AG09319 (cell line): ENCODE measurements around the gene TAGLN2.

ENCODE experiments used
- DNase-seq: peaks from one replicate; pipeline ENCODE4 v3.0.0-alpha.2; 2010; ENCODE audit warnings: low read depth; ENCODE audit errors: extremely low read depth
- TF ChIP-seq, protein P1 (sequence below): IDR thresholded peaks from 2 replicates; pipeline ENCODE4 v1.5.1; 2011; ENCODE audit warnings: low read depth, mild to moderate bottlenecking, inconsistent platforms, low read length, moderate library complexity

The TAGLN2 gene

DNA sequence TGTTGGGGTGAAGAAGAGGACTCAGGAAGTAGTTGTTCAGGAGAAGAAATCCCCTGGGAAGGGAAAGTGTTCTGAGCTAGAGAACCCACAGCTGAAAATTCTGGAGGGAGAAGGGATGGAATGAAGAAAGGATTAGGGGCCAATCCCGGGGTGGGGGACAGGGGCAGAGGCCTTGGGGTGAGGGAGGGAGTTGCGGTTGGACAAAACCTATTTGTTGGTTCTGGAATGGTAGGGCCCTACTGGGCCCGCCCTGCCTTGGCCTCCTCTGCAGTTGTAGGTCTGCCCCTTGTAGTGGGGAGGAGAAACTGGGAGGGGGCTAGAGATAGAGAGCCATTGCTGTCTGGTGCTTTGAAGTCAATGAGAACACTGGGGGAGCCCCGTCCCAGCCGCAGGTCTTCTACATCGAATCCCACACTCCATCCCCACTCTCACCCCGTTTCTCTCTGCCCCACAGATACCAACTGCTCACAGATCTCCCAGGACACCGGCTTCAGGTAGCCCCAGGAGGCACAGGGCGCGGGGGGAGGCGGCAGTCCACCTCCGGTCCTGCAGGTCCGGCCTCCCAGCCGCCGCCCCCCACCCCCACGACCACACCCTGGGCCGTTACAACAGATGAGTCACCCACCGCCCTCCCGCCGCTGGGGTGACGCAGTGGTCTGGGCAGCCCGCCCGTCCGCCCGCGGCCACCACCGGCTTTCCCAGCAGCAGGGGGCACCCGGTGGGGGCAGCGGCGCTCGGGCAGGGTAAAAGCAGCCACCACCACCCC lies 1.1 kb downstream of the TAGLN2 start:
- DNase-seq: peak; percentile 86
- TF ChIP-seq, protein P1, sequence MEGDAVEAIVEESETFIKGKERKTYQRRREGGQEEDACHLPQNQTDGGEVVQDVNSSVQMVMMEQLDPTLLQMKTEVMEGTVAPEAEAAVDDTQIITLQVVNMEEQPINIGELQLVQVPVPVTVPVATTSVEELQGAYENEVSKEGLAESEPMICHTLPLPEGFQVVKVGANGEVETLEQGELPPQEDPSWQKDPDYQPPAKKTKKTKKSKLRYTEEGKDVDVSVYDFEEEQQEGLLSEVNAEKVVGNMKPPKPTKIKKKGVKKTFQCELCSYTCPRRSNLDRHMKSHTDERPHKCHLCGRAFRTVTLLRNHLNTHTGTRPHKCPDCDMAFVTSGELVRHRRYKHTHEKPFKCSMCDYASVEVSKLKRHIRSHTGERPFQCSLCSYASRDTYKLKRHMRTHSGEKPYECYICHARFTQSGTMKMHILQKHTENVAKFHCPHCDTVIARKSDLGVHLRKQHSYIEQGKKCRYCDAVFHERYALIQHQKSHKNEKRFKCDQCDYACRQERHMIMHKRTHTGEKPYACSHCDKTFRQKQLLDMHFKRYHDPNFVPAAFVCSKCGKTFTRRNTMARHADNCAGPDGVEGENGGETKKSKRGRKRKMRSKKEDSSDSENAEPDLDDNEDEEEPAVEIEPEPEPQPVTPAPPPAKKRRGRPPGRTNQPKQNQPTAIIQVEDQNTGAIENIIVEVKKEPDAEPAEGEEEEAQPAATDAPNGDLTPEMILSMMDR: peak; percentile 1; the same call in 1 of the 2 replicates

DNA sequence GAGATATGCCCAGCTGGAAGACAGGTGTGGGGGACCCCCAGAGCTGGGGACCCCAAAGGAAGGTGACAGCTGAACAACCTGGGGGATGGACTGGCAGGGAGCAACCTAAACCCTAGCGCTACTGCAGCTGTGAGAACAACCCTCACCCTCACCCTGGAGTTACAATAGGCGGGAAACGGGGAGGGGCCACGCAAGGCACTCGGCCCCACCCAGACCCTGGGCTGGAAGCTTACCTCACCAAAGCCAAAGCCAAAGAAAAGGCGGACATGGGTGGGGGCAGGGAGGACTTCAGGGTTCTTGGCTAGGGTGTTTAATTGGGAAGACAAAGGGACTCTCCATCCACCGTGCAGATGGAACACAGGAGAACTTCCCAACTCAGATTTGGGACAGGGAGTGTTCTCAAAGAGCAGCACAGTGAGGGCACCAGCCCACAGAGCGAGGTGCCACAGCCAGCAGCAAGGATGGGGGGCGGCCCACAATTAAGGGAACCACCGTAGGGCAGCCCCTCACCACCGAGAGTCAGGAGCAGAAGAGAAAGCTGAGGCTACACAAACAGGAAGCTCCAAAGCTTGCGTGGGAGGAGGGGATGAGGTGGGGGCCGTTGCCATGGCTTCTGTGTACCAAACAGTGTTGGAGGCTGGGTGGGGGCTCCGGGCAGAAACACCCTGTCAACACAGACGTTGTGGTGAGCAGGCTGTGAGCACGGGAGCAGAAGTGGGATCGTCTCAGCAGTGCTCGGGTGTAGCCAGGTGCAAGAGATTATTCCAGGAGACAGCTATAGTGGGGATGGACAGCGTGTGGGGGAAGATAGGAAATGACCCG lies 1.9 kb downstream of the TAGLN2 start:
- TF ChIP-seq, protein P1: no peak
- DNase-seq: no peak

DNA sequence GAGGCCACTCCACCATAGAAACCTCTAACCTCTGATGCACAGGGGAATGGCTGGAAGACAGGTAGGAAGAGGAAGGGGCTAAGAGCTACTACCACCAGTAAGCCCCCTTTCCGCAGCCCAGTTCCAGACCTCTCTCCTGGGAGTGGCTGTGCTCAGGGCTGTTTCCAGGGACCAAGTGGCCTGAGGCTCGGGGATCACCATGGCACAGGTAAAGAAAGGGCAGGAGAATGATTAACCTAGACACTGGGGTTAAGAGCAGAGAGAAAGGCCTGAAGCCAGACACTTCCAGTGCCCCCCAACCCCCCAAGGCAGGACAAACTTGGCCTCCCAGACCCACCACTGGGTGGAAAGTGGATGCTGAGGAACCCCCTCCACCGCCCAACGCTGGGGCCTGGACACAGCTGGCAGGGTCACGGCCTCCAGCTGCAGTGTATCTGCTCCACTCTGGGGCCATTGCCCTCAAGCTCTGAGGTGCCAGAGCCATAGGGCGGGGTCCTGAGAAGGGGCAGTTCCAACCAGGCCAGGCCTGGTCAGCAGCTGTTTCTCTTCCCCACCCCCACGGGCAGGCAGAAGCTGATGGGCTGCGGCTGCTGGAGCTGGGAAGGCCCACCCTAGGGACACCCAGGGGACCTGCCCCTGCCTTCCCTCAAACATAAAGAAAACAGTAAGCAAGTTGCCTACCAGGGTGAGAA lies 2.6 kb downstream of the TAGLN2 start:
- TF ChIP-seq, protein P1: no peak
- no peak for DNase-seq

DNA sequence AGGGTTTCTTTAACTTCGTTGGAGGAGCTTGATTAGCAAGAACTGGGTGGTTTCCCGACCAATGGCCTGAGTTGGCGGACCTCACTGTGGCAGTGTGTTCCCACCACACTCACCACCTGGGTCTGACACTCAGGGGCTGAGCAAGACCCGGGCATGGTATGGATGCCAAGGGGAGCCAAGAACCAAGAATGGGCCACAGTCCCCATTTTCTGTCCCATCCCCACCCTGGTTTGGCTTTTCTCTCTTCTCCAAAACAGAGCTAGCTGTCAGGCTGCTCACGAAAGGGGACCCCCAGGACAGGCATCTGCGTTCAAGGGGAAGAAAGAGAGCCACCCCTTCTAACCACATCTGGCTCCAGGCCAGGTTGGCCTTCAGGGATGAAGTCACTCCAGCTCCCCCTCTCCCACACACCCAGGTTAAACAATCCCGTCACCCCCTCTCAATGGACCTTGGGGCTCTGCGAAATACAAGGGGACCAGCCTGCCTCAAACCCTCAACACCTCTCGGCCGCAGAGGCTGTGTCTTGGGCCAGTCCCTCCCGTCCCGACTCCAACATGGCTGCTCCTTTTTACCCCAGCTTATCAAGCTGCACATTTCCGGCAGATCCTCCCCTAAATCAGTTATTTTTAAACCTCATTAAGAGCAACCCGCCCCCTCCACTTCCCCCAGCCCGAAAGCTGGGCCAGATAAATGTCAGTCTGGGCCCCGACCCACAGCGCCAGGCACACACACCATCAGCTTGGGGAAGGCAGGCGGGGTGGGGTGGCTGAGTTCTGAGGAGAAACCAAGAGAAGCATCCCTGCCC lies 3.4 kb downstream of the TAGLN2 start:
- DNase-seq: no peak
- TF ChIP-seq, protein P1: no peak

DNA sequence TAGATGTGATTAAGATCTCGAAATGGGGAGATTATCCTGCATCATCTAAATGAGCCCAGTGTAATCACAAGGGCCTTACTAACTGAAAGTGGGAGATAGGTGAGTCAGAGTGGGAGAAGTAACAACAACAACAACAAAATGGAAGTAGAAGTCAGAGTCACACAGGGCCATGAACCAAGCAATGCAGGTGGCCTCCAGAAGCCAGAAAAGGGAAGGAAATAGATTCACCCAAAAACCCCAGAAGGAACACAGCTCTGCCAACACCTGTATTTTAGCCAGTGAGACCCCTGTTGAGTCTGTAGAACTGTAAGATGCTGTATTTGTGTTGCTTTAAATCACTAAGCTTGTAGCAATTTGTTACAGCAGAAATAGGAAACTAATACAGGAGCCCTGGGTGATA lies 4.1 kb downstream of the TAGLN2 start:
- TF ChIP-seq, protein P1: no peak
- no peak for DNase-seq

DNA sequence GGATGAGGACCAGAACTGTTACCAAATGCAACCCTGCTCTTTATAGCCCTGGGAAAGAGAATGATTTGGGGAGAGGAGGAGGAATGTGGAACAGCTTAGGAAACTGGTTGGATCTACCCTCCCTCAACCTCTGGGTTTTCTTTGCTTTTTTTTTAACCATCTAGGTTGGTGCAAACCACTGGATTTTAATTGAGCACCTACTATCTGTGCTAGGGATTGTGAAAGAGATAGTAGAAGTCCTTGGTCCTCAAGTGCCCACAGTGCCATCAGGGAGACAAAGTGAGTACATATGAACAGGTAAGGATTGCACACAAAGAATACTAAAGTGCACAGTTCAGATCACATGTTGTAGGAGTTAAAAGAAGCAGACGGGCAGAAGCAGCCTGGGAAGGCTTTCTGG lies 4.7 kb downstream of the TAGLN2 start:
- TF ChIP-seq, protein P1: no peak
- no peak for DNase-seq
